Peyer's patch (tissue), 4 donors: Measurements from ENCODE around the gene KCP. TPM values are rescaled to one million over a fixed set of nuclear protein-coding genes. Genes with fewer than 3 reads are reported as not detected.

Experiments
- DNase-seq, 3 donors: peaks; one replicate each; pipeline ENCODE4 v3.0.0-alpha.2; 2017 to 2019
- H3K27ac ChIP-seq, 4 donors: fragments of 200-600 bp; sonication (generic); one replicate each; pipeline ENCODE4 v1.5.1; 2016 to 2019
- H3K27me3 ChIP-seq, 2 donors: fragments of 200-600 bp; sonication (generic); one replicate each; pipeline ENCODE4 v1.5.1; 2019
- H3K36me3 ChIP-seq, 3 donors: fragments of 200-600 bp; sonication (generic); one replicate each; pipeline ENCODE4 v1.5.1; 2016 to 2019
- H3K4me1 ChIP-seq, 4 donors: fragments of 200-600 bp; sonication (generic); one replicate each; pipeline ENCODE4 v1.5.1; 2016 to 2019
- H3K4me3 ChIP-seq, 4 donors: fragments of 200-600 bp; sonication (generic); 1 replicate in 3 of 4; 2 replicates in 1 of 4; pipeline ENCODE4 v1.5.1; 2016 to 2019; ENCODE audit warnings: mild to moderate bottlenecking in 1 of 4
- H3K9me3 ChIP-seq, 4 donors: fragments of 200-600 bp; sonication (generic); one replicate each; pipeline ENCODE4 v1.5.1; 2016 to 2019; ENCODE audit warnings: mild to moderate bottlenecking in 1 of 4
- CTCF ChIP-seq, 6 experiments: fragments of 450-650 bp in 4 of 6; fragments of 200-600 bp in 2 of 6; sonication (generic) in 1 of 6; IDR thresholded peaks; one replicate each; pipeline ENCODE4 v1.5.1; 2017 to 2019; ENCODE audit warnings: antibody characterized with exemption in 6 of 6, mild to moderate bottlenecking in 3 of 6, moderate library complexity in 1 of 6
- POLR2A ChIP-seq, 2 donors: fragments of 450-650 bp; IDR thresholded peaks; one replicate each; pipeline ENCODE4 v1.5.1; 2017; ENCODE audit warnings: antibody characterized with exemption in 2 of 2, mild to moderate bottlenecking in 2 of 2, moderate library complexity in 2 of 2
- total RNA-seq, 4 donors: library from RNA; depleted of rRNA; stranded (reverse); fragments of >200 nt; gene quantifications; one replicate each; pipeline ENCODE4 v1.1.0, GENCODE V29; 2016

Gene KCP
- total RNA-seq, 4 donors from 2014 or later, result 3.3 to 14.1 (median 6.7) TPM

GRCh38 chr7:128871050-128871449 lies 39.5 kb downstream of the KCP start:
- H3K36me3 ChIP-seq, result peaks cover 0 to 6% (median 0%) of the 10 kb centered on the region in 3 donors
- H3K4me3 ChIP-seq, result no peak overlapping the region
- TF ChIP-seq POLR2A (IDR thresholded peaks at IDR 0.05) (no peak), CTCF (IDR thresholded peaks at IDR 0.05) (no peak)
- no peaks in the 10 kb centered on the region for H3K9me3 ChIP-seq
- H3K27me3 ChIP-seq, result no peaks in the 10 kb centered on the region
- DNase-seq, result no peak
- H3K4me1 ChIP-seq, result peaks cover 0 to 37% (median 10%) of the 10 kb centered on the region in 4 donors
- H3K27ac ChIP-seq, result no peak overlapping the region

GRCh38 chr7:128869944-128870285 lies 40.6 kb downstream of the KCP start:
- H3K9me3 ChIP-seq, result no peaks in the 10 kb centered on the region
- no peak for DNase-seq

GRCh38 chr7:128869138-128869943 lies 41.2 kb downstream of the KCP start:
- H3K27me3 ChIP-seq, result no peaks in the 10 kb centered on the region
- TF ChIP-seq CTCF (IDR thresholded peaks at IDR 0.05) (peak in 2 of 6 experiments; percentile 16 to 36), POLR2A (IDR thresholded peaks at IDR 0.05) (peak in 1 of 2 donors; percentile 34)
- H3K4me1 ChIP-seq, result peaks cover 0 to 23% (median 10%) of the 10 kb centered on the region in 4 donors
- peak; percentile 18 to 85 (median 78) for DNase-seq
- peaks cover 0 to 14% (median 0%) of the 10 kb centered on the region in 3 donors for H3K36me3 ChIP-seq
- no peaks in the 10 kb centered on the region for H3K9me3 ChIP-seq
- H3K27ac ChIP-seq, result peak overlapping the region; percentile 25 to 67 (median 34)
- H3K4me3 ChIP-seq, result peak overlapping the region; percentile 38 to 66 (median 58)

More at GRCh38 chr7:128869944-128870285, 40.6 kb downstream of the KCP start:
- peak overlapping the region; percentile 38 to 66 (median 58) for H3K4me3 ChIP-seq
- H3K27me3 ChIP-seq, result no peaks in the 10 kb centered on the region
- peaks cover 0 to 14% (median 0%) of the 10 kb centered on the region in 3 donors for H3K36me3 ChIP-seq
- H3K4me1 ChIP-seq, result peaks cover 0 to 26% (median 10%) of the 10 kb centered on the region in 4 donors
- peak overlapping the region in 3 of 4 donors; percentile 25 to 67 (median 39) for H3K27ac ChIP-seq
- TF ChIP-seq POLR2A (IDR thresholded peaks at IDR 0.05), result no peak

- Histone ChIP-seq H3K4me3 (peak overlapping the region; percentile 38 to 66 (median 58)), H3K4me1 (peaks cover 0 to 29% (median 10%) of the 10 kb centered on the region in 4 donors), H3K27me3 (no peaks in the 10 kb centered on the region), H3K9me3 (no peaks in the 10 kb centered on the region), H3K36me3 (peaks cover 0 to 14% (median 0%) of the 10 kb centered on the region in 3 donors), H3K27ac (peak overlapping the region in 2 of 4 donors; percentile 39 to 67)
- no peak for TF ChIP-seq CTCF (IDR thresholded peaks at IDR 0.05)
- no peak for TF ChIP-seq POLR2A (IDR thresholded peaks at IDR 0.05)
- no peak for DNase-seq
Observed at GRCh38 chr7:128868624-128869137, 41.8 kb downstream of the KCP start.

- Histone ChIP-seq H3K27ac (no peak overlapping the region), H3K4me1 (peaks cover 0 to 32% (median 10%) of the 10 kb centered on the region in 4 donors), H3K4me3 (no peak overlapping the region)
Observed at GRCh38 chr7:128867842-128868623, 42.5 kb downstream of the KCP start.

More at GRCh38 chr7:128867842-128868623, 42.5 kb downstream of the KCP start:
- Histone ChIP-seq H3K36me3 (peaks cover 0 to 14% (median 0%) of the 10 kb centered on the region in 3 donors), H3K27me3 (no peaks in the 10 kb centered on the region), H3K9me3 (no peaks in the 10 kb centered on the region)
- DNase-seq, result peak in 2 of 3 donors; percentile 55 to 61
- TF ChIP-seq POLR2A (IDR thresholded peaks at IDR 0.05), result no peak
- no peak for TF ChIP-seq CTCF (IDR thresholded peaks at IDR 0.05)
